HG02763 (cell line): ENCODE measurements around the gene SLC25A4.
"Not testable (repeated sequence)": the region's sequence is repeated elsewhere in the genome, so short reads cannot be mapped to it uniquely, and the experiment has no call there.

Experiments
- ATAC-seq: cut with Tn5 transposase; IDR thresholded peaks from one replicate; pipeline ENCODE4 v1.9.1; 2021; ENCODE audit warnings: mild to moderate bottlenecking, moderate library complexity; ENCODE audit not compliant: unreplicated experiment

SLC25A4 gene

GRCh38 chr4:185142912-185143600 lies at the start of gene SLC25A4:
TSS of gene SLC25A4 (plus strand) at chr4:185143266. CDS start at chr4:185143373, 107 bp downstream.
- ATAC-seq = peak; percentile 94

- ATAC-seq = no peak
These were observed 49.5 kb upstream of the SLC25A4 start for GRCh38 chr4:185093603-185094002.

GRCh38 chr4:185096032-185096653 lies 46.9 kb upstream of the SLC25A4 start:
- ATAC-seq = no peak

- no peak for ATAC-seq
These were observed 44.6 kb upstream of the SLC25A4 start for GRCh38 chr4:185098474-185098873.

- ATAC-seq = no peak
These were observed 43.9 kb upstream of the SLC25A4 start for GRCh38 chr4:185099024-185099682.

GRCh38 chr4:185099940-185100339 lies 43.1 kb upstream of the SLC25A4 start:
- ATAC-seq = no peak

- ATAC-seq = no peak
These were observed 42.6 kb upstream of the SLC25A4 start for GRCh38 chr4:185100423-185100822.

GRCh38 chr4:185101354-185101890 lies 41.6 kb upstream of the SLC25A4 start:
- ATAC-seq = no peak

GRCh38 chr4:185104733-185105132 lies 38.3 kb upstream of the SLC25A4 start:
- ATAC-seq = no peak

- no peak for ATAC-seq
These were observed 36.7 kb upstream of the SLC25A4 start for GRCh38 chr4:185106353-185106752.

GRCh38 chr4:185107574-185107973 lies 35.5 kb upstream of the SLC25A4 start:
- ATAC-seq = not testable (repeated sequence)

- ATAC-seq = no peak
These were observed 34.9 kb upstream of the SLC25A4 start for GRCh38 chr4:185108185-185108584.

GRCh38 chr4:185108669-185109068 lies 34.4 kb upstream of the SLC25A4 start:
- ATAC-seq = no peak

GRCh38 chr4:185109736-185110135 lies 33.3 kb upstream of the SLC25A4 start:
- no peak for ATAC-seq

- no peak for ATAC-seq
These were observed 32.7 kb upstream of the SLC25A4 start for GRCh38 chr4:185110375-185110823.

- ATAC-seq = no peak
These were observed 31.0 kb upstream of the SLC25A4 start for GRCh38 chr4:185112104-185112503.

GRCh38 chr4:185113340-185113739 lies 29.7 kb upstream of the SLC25A4 start:
- ATAC-seq = no peak

- ATAC-seq = no peak
These were observed 27.2 kb upstream of the SLC25A4 start for GRCh38 chr4:185115827-185116232.

- no peak for ATAC-seq
These were observed 25.6 kb upstream of the SLC25A4 start for GRCh38 chr4:185117300-185117934.

GRCh38 chr4:185118876-185119275 lies 24.2 kb upstream of the SLC25A4 start:
- ATAC-seq = no peak

GRCh38 chr4:185119467-185119866 lies 23.6 kb upstream of the SLC25A4 start:
- ATAC-seq = not testable (repeated sequence)
